GM19438 (cell line): ENCODE measurements around the gene ITGA2B.
A peak's percentile ranks its signal among the peaks of the same experiment; 100 is the strongest.
"Not testable (repeated sequence)": the region's sequence is repeated elsewhere in the genome, so short reads cannot be mapped to it uniquely, and the experiment has no call there.

Experiments used
- ATAC-seq: cut with Tn5 transposase; IDR thresholded peaks from one replicate; pipeline ENCODE4 v1.9.1; 2021; ENCODE audit warnings: low read depth; ENCODE audit not compliant: unreplicated experiment

The ITGA2B gene

DNA sequence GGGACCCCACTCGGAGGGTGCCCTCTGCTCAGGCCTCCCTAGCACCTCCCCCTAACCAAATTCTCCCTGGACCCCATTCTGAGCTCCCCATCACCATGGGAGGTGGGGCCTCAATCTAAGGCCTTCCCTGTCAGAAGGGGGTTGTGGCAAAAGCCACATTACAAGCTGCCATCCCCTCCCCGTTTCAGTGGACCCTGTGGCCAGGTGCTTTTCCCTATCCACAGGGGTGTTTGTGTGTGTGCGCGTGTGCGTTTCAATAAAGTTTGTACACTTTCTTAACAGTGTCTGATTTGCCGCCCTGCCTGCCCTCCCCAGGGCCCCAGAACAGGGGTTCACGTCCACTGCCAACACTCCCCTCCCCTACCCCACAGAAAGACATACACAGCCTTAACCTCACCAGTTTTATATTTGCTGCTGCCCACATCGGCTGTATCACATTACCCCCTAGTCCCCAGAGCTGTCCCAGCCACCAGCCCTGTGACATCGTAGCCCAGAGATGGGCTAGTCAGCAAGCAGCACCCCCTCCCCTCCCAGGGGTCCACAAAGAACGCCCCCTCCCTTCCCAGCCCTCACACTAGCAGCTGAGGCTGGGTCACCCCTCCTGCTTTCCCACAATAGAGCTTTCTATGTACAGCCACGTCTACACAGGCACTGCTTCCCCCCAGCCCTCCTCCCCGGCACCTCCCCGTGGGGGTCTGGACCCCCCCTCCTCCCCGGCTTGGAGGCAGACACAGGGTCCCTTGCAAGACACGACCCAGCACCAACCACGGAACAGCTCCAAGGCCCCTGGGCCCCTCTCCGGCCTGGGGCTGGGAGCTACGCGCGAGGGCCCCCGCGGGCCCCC is 36.4 kb downstream of the ITGA2B start:
- no peak for ATAC-seq

DNA sequence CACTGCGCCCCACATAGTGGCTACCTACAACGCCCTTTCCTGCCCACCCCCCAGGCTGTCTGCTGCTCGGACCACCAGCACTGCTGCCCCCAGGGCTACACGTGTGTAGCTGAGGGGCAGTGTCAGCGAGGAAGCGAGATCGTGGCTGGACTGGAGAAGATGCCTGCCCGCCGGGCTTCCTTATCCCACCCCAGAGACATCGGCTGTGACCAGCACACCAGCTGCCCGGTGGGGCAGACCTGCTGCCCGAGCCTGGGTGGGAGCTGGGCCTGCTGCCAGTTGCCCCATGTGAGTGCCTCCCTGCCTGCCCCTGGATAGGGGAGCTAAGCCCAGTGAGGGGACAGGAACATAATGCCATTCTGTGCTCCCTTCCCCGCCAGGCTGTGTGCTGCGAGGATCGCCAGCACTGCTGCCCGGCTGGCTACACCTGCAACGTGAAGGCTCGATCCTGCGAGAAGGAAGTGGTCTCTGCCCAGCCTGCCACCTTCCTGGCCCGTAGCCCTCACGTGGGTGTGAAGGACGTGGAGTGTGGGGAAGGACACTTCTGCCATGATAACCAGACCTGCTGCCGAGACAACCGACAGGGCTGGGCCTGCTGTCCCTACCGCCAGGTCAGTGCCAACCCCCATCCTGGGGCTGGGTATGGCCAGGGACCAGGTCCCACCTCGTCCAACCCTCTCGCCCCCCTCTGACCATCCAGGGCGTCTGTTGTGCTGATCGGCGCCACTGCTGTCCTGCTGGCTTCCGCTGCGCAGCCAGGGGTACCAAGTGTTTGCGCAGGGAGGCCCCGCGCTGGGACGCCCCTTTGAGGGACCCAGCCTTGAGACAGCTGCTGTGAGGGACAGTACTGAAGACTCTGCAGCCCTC is 37.3 kb downstream of the ITGA2B start:
- no peak for ATAC-seq

DNA sequence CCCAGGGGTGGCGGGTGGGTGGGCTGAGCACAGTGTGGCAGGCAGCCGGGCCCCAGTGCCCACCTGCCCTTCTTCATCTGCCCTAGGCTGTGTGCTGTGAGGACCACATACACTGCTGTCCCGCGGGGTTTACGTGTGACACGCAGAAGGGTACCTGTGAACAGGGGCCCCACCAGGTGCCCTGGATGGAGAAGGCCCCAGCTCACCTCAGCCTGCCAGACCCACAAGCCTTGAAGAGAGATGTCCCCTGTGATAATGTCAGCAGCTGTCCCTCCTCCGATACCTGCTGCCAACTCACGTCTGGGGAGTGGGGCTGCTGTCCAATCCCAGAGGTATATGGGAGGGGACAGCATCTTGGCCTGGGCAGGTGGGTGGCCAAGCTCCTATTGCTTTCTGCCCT is 38.0 kb downstream of the ITGA2B start:
- no peak for ATAC-seq

DNA sequence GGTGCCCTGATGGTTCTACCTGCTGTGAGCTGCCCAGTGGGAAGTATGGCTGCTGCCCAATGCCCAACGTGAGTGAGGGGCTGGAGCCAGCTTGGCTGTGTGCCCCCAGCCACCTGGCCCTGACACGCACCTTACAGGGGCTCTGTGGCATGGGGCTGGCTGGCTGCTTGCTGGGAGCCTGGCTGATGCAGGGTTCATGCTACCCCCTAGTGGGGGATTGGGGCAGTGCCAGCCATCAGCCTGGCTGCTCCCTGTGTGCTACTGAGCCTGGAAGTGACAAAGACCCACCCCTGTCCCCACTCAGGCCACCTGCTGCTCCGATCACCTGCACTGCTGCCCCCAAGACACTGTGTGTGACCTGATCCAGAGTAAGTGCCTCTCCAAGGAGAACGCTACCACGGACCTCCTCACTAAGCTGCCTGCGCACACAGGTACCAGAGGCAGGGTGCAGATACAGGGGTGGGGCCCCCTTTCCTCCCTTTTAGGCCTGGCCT is 38.7 kb downstream of the ITGA2B start:
- ATAC-seq = no peak

DNA sequence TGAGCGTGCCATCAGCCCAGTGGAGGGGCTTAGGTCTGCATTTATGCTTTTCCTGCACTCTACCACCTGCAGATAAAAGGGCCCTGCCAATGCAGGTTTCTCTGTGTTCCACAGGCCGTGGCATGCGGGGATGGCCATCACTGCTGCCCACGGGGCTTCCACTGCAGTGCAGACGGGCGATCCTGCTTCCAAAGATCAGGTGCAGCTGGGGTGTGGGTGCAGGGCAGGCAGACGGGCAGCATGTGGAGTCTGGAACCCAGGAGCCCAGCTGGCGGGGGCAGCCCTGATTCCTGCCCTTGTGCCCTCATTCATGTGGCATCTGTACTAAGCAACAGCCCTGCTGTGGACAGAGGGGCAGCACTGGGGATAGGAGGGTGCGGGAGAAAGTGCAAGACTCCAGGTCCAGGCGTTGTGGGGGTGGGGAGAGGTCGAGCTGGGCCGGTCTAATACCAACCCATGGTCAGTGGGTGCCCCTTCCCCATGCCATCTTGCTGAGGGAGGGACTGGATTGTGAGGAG is 39.8 kb downstream of the ITGA2B start:
- ATAC-seq = no peak

DNA sequence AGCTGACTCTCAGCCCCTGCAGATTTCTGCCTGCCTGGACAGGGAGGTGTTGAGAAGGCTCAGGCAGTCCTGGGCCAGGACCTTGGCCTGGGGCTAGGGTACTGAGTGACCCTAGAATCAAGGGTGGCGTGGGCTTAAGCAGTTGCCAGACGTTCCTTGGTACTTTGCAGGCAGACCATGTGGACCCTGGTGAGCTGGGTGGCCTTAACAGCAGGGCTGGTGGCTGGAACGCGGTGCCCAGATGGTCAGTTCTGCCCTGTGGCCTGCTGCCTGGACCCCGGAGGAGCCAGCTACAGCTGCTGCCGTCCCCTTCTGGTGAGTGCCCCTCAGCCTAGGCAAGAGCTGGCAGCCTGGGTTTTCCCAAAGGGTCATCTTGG is 40.5 kb downstream of the ITGA2B start:
- no peak for ATAC-seq

DNA sequence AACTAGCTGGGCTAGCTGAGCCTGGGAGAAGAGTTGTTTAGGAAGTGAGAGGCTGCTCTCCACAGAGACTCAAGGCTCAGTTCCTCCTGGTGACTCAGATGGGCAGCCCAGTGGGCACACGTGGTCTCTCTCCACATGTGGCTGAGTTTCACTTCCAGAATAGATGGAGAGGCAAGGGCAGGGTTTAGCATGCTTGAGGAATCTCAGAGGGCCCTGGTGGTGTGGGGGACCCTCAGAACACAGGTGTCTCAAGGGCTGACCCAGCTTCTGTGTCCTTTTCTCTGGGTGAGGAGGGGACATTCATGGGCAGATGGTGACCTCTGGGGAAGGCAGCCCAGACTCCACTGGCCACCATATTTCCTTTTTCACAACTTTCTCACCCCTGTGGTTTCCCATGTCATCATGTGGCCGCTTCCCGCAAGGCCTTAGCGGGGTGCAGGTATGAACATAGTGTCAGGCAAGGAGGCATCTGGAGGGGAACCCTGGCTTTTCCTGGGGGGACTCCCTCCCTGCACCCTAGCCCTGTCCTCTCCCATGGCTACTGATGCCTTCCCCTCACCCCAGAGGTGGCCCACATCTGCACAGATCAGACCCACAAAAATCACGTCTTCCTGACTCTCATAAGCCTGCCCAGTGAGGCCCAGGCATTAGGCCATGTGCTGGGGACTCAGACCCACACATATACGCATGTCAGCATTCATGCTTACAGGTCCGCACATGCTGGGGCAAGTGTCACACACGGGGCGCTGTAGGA is 41.0 kb downstream of the ITGA2B start:
- ATAC-seq = peak; percentile 42

DNA sequence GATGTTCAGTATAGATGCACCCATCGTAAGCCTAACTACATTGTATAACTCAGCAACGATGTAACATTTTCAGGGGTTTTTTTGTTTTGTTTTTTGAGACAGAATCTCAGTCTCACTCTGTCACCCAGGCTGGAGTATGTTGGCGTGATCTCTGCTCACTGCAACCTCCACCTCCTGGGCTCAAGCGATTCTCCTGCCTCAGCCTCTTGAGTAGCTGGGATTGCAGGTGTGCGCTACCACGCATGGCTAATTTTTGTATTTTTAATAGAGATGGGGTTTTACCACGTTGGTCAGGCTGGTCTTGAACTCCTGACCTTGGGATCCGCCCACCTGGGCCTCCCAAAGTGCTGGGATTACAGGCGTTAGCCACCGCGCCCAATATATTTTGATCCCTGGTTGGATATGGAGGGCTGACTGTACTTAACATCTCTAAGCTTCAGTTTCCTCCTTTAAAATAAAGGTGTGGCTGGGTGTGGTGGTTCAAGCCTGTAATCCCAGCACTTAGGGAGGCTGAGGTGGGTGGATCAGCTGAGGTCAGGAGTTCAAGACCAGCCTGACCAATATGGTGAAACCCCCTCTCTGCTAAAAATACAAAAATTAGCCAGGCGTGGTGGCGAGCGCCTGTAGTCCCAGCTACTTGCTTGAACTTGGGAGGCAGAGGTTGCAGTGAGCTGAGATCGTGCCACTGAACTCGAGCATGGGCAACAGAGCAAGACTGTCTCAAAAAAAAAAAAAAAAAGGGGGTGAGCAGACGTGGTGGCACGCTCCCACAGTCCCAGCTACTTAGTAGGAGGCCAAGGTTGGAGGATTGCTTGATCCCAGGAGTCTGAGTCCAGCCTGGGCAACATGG is 42.0 kb downstream of the ITGA2B start:
- ATAC-seq = peak; percentile 16

DNA sequence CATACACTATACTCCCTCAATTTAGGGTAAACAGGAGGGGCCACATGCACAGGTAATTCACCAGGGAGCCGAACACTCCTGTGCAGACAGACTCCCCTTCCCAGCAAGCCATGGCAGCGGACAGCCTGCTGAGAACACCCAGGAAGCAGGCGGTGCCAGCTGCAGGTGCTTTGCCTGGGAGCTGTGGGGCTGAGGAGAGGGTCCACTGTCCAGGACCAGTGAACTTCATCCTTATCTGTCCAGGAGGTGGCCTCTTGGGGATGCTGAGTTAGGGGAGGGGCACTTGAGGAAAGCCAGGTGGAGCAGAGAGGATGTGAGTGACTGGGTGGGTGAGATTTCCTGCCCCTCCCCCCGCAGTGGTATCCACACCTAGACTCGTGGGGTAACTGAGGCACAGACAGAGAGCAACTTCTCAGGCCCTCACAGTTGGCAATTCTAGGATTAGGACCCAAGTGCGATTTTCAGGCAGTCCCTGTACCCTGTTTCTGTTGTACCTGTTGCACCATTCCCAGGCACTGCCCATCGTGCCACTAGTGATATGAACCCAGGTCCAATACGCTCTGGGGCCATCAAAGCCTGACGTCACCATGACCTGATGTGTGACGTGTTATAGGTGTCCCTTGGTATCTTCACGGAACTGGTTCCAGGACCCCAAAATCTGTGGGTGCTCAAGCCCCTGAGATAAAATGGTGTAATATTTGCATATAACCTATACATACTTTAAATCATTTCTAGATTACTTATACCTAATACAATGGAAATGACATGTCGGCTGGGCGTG is 43.2 kb downstream of the ITGA2B start:
- no peak for ATAC-seq

DNA sequence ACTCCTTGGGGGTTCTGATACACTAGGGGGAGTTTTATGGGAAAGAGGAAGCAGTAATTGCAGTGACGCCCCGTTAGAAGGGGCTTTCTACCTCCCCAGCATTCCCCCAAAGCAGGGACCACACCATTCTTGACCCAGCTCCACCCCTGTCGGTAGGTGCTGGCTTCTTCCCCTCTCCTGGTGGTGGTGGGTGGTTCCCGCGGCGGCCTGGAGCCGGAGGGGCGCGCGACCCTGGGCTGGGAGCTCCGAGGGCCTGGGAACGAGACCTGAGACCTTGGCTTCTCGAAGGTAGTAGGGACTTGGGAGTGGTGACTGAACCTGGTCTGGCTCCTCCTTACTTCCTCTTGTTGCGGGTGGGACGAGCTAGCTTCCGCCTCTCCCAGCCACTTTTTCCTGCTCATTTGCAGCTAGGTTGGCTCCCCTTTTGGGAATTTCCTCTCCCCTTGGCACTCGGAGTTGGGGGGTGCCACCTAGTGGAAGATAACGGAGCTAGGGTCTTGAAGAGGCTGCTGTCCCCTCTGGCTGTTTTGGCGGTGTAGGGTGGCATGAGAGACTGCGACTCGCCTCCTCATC is 43.9 kb downstream of the ITGA2B start:
- ATAC-seq = no peak

DNA sequence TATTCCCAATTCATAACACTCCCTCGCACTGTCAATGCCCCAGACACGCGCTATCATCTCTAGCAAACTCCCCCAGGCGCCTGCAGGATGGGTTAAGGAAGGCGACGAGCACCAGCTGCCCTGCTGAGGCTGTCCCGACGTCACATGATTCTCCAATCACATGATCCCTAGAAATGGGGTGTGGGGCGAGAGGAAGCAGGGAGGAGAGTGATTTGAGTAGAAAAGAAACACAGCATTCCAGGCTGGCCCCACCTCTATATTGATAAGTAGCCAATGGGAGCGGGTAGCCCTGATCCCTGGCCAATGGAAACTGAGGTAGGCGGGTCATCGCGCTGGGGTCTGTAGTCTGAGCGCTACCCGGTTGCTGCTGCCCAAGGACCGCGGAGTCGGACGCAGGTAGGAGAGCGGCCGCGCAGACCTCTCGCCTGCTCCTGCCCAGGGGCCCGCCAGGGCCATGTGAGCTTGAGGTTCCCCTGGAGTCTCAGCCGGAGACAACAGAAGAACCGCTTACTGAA is 44.5 kb downstream of the ITGA2B start, which contains the start of gene GRN:
TSS of gene GRN (plus strand) at position 364 of the 515 bp plus-strand sequence. CDS start 3,863 bp downstream, outside the sequence.
- peak; percentile 48 for ATAC-seq

DNA sequence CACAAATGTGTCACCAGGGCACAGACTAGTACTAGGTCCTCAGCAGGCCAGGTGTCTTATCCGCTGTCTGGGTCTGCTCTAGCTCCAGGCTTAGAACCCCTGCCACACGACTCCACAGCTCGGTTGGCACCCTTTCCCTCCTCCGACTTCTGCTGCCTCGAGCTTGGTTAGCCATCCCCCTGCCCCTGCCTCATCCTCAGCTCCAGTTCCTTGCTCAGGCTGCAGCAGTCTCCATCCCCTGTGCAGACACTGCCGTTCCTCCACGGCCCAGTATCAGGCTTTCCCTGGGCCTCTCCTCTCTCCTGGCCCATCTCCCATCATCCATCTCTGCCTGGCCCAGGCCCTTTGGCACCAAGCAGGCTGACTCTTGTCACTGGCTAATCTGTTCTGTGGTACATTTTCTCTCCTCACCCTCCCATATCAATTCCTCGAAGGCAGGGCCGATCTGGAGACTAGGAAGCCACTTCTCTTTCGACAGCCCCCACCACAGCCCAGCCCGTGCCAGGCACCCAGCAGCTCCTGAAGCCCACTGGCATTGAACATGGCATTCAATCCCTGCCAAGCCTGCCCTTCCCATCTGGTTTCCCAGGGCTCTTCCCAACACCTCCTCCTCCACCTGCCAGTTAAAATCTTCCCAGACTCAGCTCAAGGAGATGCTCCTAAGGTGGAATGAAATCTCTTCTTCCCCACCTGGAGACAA is 45.8 kb downstream of the ITGA2B start:
- ATAC-seq = no peak

DNA sequence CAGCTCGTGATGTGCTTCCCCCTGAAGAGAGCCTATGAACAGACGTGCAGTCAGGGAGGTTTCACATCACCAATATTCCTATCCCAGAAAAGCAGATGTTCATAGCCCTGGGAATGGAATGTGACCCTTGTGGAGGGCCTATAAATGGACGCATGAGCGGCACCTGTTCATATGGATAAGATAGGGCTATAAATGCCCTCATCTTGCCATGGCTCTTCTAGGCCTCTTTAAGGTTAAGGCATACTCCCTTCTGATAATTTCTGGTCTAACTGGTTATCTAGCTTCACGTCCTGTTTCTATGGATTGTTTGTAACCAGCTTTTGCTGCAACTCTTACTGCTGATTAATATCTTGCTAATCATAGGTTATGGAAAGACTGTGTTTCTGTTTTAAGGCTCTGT is 48.9 kb downstream of the ITGA2B start:
- not testable (repeated sequence) for ATAC-seq

DNA sequence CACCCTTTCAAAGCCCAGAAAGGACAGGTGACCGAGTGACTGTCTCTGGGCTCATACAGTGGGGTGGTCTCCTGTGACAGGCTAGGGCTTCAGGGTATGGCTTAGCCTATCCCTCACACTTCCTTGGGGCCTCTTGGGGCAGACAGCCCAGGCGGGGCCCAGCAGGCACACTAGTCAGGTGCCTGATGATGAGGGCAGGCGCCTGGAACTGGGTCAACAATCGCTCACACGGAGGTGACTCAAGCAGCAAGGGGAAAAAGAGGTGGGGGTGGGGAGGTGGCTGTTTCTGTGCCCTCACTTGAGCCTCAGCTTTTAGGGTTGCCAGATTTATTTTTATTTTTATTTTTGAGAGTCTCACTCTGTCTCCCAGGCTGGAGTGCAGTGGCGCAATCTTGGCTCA is 50.7 kb downstream of the ITGA2B start:
- no peak for ATAC-seq

DNA sequence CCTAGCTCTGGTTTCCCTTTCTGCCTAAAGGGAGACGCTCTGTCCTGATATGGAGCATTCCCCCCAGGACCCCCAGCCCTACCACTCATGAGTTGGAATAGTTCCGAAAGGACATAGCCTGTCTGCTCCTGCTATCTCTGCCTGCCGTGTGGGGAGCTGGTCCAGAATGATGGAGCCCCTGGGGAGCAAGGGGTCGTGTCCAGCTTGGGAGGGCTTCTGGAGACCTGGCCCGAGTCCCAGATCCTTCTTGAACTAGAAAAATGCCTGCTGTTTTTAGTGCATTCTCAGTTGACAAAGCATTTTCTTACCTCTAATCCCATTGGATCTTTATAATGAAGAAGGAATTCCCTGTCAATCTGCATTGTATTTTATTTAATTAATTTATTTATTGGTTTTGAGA is 53.5 kb downstream of the ITGA2B start:
- ATAC-seq = no peak

DNA sequence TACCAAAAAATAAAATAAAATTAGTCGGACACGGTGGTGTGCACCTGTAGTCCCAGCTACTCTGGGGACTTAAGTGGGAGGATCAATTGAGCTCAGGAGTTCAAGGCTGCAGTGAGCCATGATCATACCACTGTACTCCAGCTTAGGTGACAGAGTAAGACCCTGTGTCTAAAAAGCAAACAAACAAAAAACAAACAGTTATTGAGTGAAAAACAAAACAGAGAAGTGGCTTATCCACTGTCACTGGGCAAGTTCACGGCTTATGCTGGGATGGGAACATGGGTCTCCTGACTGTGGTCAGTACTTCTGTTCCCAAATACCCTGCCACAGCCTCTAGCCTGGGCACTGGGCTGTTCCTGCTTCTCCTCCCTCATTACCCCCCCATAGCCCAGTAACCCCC is 53.9 kb downstream of the ITGA2B start:
- ATAC-seq = no peak

DNA sequence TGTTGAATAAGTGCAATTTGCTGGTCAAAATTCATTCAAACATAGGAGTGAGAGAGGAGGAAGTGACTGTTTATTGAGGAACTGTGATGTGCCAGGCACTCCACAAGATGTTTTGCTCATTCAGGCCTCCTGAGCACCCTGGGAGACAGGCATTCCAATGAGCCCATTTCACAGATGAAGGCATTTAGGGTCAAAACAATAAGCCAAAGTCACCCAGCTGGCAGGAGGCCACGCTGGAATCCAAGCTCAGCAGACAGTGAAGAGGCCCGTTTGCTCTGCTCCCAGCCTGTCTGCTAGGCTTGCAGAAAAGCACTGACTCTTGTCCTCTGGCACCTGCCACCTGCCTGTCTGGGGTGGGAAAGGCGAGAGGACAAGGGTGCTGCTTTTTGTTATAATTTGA is 54.7 kb downstream of the ITGA2B start:
- no peak for ATAC-seq

DNA sequence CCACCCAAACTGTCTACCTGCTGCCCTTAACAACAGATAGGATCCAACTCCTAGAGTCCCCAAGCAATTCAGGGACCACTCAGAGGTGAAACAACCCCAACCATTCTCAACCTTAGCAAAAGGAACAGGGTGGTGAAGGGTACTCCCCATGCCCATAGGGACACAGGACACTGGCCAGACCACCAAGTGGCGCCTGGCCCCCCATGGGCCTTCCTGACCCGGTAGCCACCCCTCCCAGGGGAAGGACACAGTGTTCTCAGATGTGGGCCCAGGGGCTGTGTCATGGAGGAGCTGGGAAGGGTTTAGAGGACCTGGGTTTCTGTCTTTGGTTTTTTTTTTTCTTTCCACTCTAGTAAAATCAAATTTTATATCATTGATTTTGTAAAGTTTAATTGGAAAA is 55.1 kb downstream of the ITGA2B start:
- ATAC-seq = no peak
